H1 (cell line): ENCODE measurements around the gene RCBTB1. TPM values are rescaled to one million over a fixed set of nuclear protein-coding genes. Genes with fewer than 3 reads are reported as not detected.

Experiments used
- CTCF ChIA-PET: fragments of 300-600 bp; sonication (Branson Sonifier 250); formaldehyde crosslinking; loops from one replicate; lab custom pipeline; 2021; ENCODE audit not compliant: partially characterized antibody; lab: Charles Lee
- POLR2A ChIA-PET: fragments of 300-600 bp; sonication (Branson Sonifier 250); formaldehyde crosslinking; loops from one replicate; lab custom pipeline; 2021; ENCODE audit warnings: inconsistent platforms; ENCODE audit not compliant: partially characterized antibody; lab: Charles Lee
- DNase-seq, 2 experiments: peaks; one replicate each; pipeline versions ENCODE4 v3.0.0 to v3.0.0-alpha.2; 2010 to 2022; ENCODE audit warnings: low spot score in 2 of 2, low read depth in 1 of 2, mixed read lengths in 1 of 2
- FAIRE-seq: peaks from 2 replicates; lab custom pipeline; 2011; peaks lifted over from hg19 to GRCh38; lab: Jason Lieb, UNC
- H2AFZ ChIP-seq: 2 replicates; pipeline ENCODE4 v1.8.1; 2012; ENCODE audit warnings: low read length, inconsistent platforms
- H2AK5ac ChIP-seq: 2 replicates; pipeline ENCODE4 v1.6.1; 2013; ENCODE audit warnings: low read depth, low read length
- H2BK120ac ChIP-seq: replicated peaks from 2 replicates; pipeline ENCODE3; 2013; ENCODE audit warnings: low read depth, low read length, inconsistent platforms
- H2BK12ac ChIP-seq: 2 replicates; pipeline ENCODE4 v1.6.1; 2013; ENCODE audit warnings: low read depth, low read length
- H2BK15ac ChIP-seq: 2 replicates; pipeline ENCODE4 v1.6.1; 2013; ENCODE audit warnings: low read length
- H2BK20ac ChIP-seq: 2 replicates; pipeline ENCODE4 v1.6.1; 2013; ENCODE audit warnings: low read length
- H2BK5ac ChIP-seq: 2 replicates; pipeline ENCODE4 v1.6.1; 2013; ENCODE audit warnings: low read depth, low read length
- H3K14ac ChIP-seq: 2 replicates; pipeline ENCODE4 v1.6.1; 2013; ENCODE audit warnings: inconsistent platforms; ENCODE audit not compliant: insufficient read length
- H3K18ac ChIP-seq: 2 replicates; pipeline ENCODE4 v1.6.1; 2013; ENCODE audit warnings: low read length; ENCODE audit errors: extremely low read depth
- H3K23ac ChIP-seq: 2 replicates; pipeline ENCODE4 v1.6.1; 2013; ENCODE audit warnings: inconsistent platforms; ENCODE audit not compliant: insufficient read length
- H3K23me2 ChIP-seq: 2 replicates; pipeline ENCODE4 v1.6.1; 2013; ENCODE audit warnings: low read depth, low read length
- H3K27ac ChIP-seq: 2 replicates; pipeline ENCODE4 v1.6.1; 2011; ENCODE audit warnings: low read depth, low read length, inconsistent platforms
- H3K27me3 ChIP-seq, 4 experiments: replicated peaks in 1 of 4; 1 replicate in 1 of 4; 2 replicates in 3 of 4; pipeline versions ENCODE4 v1.6.1 to v1.8.1; 2011 to 2013; ENCODE audit warnings: low read length in 3 of 4, mild to moderate bottlenecking in 3 of 4, inconsistent platforms in 2 of 4, mixed read lengths in 2 of 4, moderate library complexity in 1 of 4; ENCODE audit not compliant: control insufficient read depth in 3 of 4, insufficient read depth in 3 of 4; ENCODE audit errors: extremely low read depth in 1 of 4
- H3K36me3 ChIP-seq, 4 experiments: 2 replicates each; pipeline versions ENCODE4 v1.6.1 to v1.8.1; 2011 to 2013; ENCODE audit warnings: mild to moderate bottlenecking in 4 of 4, low read length in 3 of 4, moderate library complexity in 2 of 4, control low read depth in 1 of 4, inconsistent platforms in 1 of 4; ENCODE audit not compliant: insufficient read depth in 4 of 4, control insufficient read depth in 2 of 4
- H3K4ac ChIP-seq: replicated peaks from 2 replicates; pipeline ENCODE3; 2013; ENCODE audit warnings: low read length, low read depth, mixed read lengths, inconsistent platforms; ENCODE audit not compliant: insufficient read length
- H3K4me1 ChIP-seq, 4 experiments: replicated peaks in 1 of 4; 1 replicate in 1 of 4; 2 replicates in 3 of 4; pipeline versions ENCODE4 v1.6.1 to v1.8.1; 2011 to 2013; ENCODE audit warnings: low read length in 3 of 4, inconsistent platforms in 2 of 4, mixed read lengths in 1 of 4; ENCODE audit not compliant: insufficient read depth in 4 of 4, control insufficient read depth in 3 of 4
- H3K4me2 ChIP-seq, 2 experiments: 2 replicates each; pipeline versions ENCODE4 v1.6.1 to v1.8.1; 2011 to 2013; ENCODE audit warnings: low read depth in 2 of 2, low read length in 2 of 2, control low read depth in 1 of 2, inconsistent platforms in 1 of 2, mild to moderate bottlenecking in 1 of 2; ENCODE audit not compliant: insufficient read depth in 1 of 2
- H3K4me3 ChIP-seq, 4 experiments: fragments of 200-600, 300-600 bp in 1 of 4; sonication (generic), shearing (Covaris generic), sonication (Bioruptor Twin) in 1 of 4; 2 replicates each; pipeline versions ENCODE4 v1.5.1 to v1.8.1; 2011 to 2016; ENCODE audit warnings: low read length in 4 of 4, low read depth in 3 of 4, control low read depth in 2 of 4, inconsistent platforms in 2 of 4, mild to moderate bottlenecking in 2 of 4, mixed read lengths in 1 of 4, moderate library complexity in 1 of 4; ENCODE audit not compliant: insufficient read depth in 2 of 4; ENCODE audit errors: extremely low read depth in 1 of 4
- H3K56ac ChIP-seq: replicated peaks from 2 replicates; pipeline ENCODE3; 2013; ENCODE audit warnings: low read depth, mild to moderate bottlenecking, mixed read lengths, low read length, inconsistent platforms; ENCODE audit not compliant: insufficient read length
- H3K79me1 ChIP-seq: 2 replicates; pipeline ENCODE4 v1.6.1; 2013; ENCODE audit warnings: low read depth, low read length, control low read depth
- H3K79me2 ChIP-seq, 2 experiments: 2 replicates each; pipeline versions ENCODE4 v1.6.1 to v1.8.1; 2012 to 2013; ENCODE audit warnings: low read length in 2 of 2, mild to moderate bottlenecking in 2 of 2, inconsistent platforms in 1 of 2; ENCODE audit not compliant: insufficient read depth in 2 of 2, control insufficient read depth in 1 of 2
- H3K9ac ChIP-seq, 4 experiments: replicated peaks in 1 of 4; 1 replicate in 1 of 4; 2 replicates in 3 of 4; pipeline versions ENCODE4 v1.6.1 to v1.8.1; 2011 to 2013; ENCODE audit warnings: low read depth in 3 of 4, low read length in 3 of 4, control low read depth in 2 of 4, mild to moderate bottlenecking in 2 of 4, moderate library complexity in 2 of 4, inconsistent platforms in 1 of 4; ENCODE audit errors: extremely low read depth in 1 of 4
- H3K9me3 ChIP-seq, 2 experiments: 2 replicates each; pipeline versions ENCODE4 v1.6.1 to v1.8.1; 2012 to 2013; ENCODE audit warnings: mild to moderate bottlenecking in 2 of 2, moderate library complexity in 2 of 2, control low read depth in 1 of 2, inconsistent platforms in 1 of 2, low read depth in 1 of 2, low read length in 1 of 2, mixed read lengths in 1 of 2; ENCODE audit not compliant: insufficient read depth in 2 of 2
- H4K20me1 ChIP-seq, 2 experiments: replicated peaks in 1 of 2; 2 replicates each; pipeline versions ENCODE3 to v1.8.1; 2011 to 2013; ENCODE audit warnings: inconsistent platforms in 2 of 2, low read length in 2 of 2, mild to moderate bottlenecking in 1 of 2; ENCODE audit not compliant: insufficient read depth in 2 of 2, control insufficient read depth in 1 of 2
- H4K5ac ChIP-seq: 2 replicates; pipeline ENCODE4 v1.6.1; 2013; ENCODE audit warnings: low read length, low read depth, mixed read lengths, inconsistent platforms; ENCODE audit not compliant: insufficient read length
- H4K8ac ChIP-seq: 2 replicates; pipeline ENCODE4 v1.8.0; 2013; ENCODE audit warnings: mild to moderate bottlenecking, moderate library complexity, low read length, inconsistent platforms; ENCODE audit not compliant: insufficient read depth; ENCODE audit errors: extremely low read depth
- H4K91ac ChIP-seq: replicated peaks from 2 replicates; pipeline ENCODE3; 2013; ENCODE audit warnings: low read length, mixed read lengths, inconsistent platforms; ENCODE audit not compliant: insufficient read length
- BRCA1 ChIP-seq: IDR thresholded peaks from 2 replicates; pipeline ENCODE4 v1.6.1; 2012; ENCODE audit warnings: low read depth, low read length, improper control_type of control experiment
- CBX5 ChIP-seq: fragments of 300-800, 300-1000 bp; sonication (generic); IDR thresholded peaks from 2 replicates; pipeline ENCODE4 v1.7.1; 2016; ENCODE audit warnings: antibody characterized with exemption, low read length, low read depth
- EGR1 ChIP-seq: IDR thresholded peaks from 2 replicates; pipeline ENCODE4 v1.6.1; 2011; ENCODE audit warnings: low read depth, low read length, borderline replicate concordance
- FOSL1 ChIP-seq: IDR thresholded peaks from 2 replicates; pipeline ENCODE4 v1.6.1; 2011; ENCODE audit warnings: mild to moderate bottlenecking, low read depth, low read length, moderate library complexity; ENCODE audit not compliant: insufficient read depth
- PHF8 ChIP-seq: fragments of 200-600 bp; sonication (generic); conservative IDR thresholded peaks from 2 replicates; pipeline ENCODE4 v1.7.1; 2012; ENCODE audit warnings: low read depth, mild to moderate bottlenecking, inconsistent platforms, low read length, moderate library complexity
- POLR2A ChIP-seq, 2 experiments: IDR thresholded peaks; 1 replicate in 1 of 2; 2 replicates in 1 of 2; pipeline ENCODE4 v1.6.1; 2011; ENCODE audit warnings: low read depth in 2 of 2, low read length in 2 of 2, mild to moderate bottlenecking in 2 of 2; ENCODE audit errors: control extremely low read depth in 1 of 2
- POU5F1 ChIP-seq: IDR thresholded peaks from 2 replicates; pipeline ENCODE4 v1.6.1; 2011; ENCODE audit warnings: low read depth, mild to moderate bottlenecking, low read length, moderate library complexity
- RNF2 ChIP-seq: fragments of 200-900, 300-1000 bp; sonication (generic); IDR thresholded peaks from 2 replicates; pipeline ENCODE4 v1.7.1; 2016; ENCODE audit warnings: borderline replicate concordance, low read depth, mild to moderate bottlenecking, antibody characterized with exemption, low read length; ENCODE audit not compliant: poor library complexity, severe bottlenecking; ENCODE audit errors: missing control alignments
- SAP30 ChIP-seq: fragments of 300-600 bp; sonication (generic); IDR thresholded peaks from 2 replicates; pipeline ENCODE4 v1.7.1; 2012; ENCODE audit warnings: low read length, moderate library complexity, mild to moderate bottlenecking, inconsistent platforms; ENCODE audit not compliant: insufficient read depth, insufficient replicate concordance
- SIRT6 ChIP-seq: IDR thresholded peaks from one replicate; pipeline ENCODE4 v1.7.1; 2012; ENCODE audit warnings: low read length, inconsistent platforms
- SP4 ChIP-seq: IDR thresholded peaks from 2 replicates; pipeline ENCODE4 v1.6.1; 2012; ENCODE audit warnings: low read length, inconsistent platforms
- TCF12 ChIP-seq: IDR thresholded peaks from 2 replicates; pipeline ENCODE4 v1.6.1; 2011; ENCODE audit warnings: low read depth, mild to moderate bottlenecking, low read length
- WGBS, 2 experiments: shearing (Covaris generic) in 1 of 2; methylation state at CpG; one replicate each; pipeline versions ENCODE4 v1.1.6 to v1.1.7; 2013 to 2015; ENCODE audit warnings: low lambda C conversion rate in 2 of 2, mixed read lengths in 2 of 2, inconsistent platforms in 1 of 2, low coverage in 1 of 2, missing lambda C conversion rate in 1 of 2; ENCODE audit not compliant: insufficient replicate concordance in 2 of 2, insufficient coverage in 1 of 2, insufficient read length in 1 of 2; ENCODE audit errors: extremely low coverage in 1 of 2, missing lambda C conversion rate in 1 of 2; 5-methylcytosine and 5-hydroxymethylcytosine counted together
- polyA plus RNA-seq, 7 experiments: library from polyadenylated mRNA; depleted of rRNA in 3 of 7; stranded (reverse) in 5 of 7; unstranded in 2 of 7; fragments of >200 nt in 5 of 7; fragments of 200-250 nt in 2 of 7; gene quantifications; 1 replicate in 5 of 7; 2 replicates in 1 of 7; 4 replicates in 1 of 7; pipeline versions ENCODE4 v1.2.1 to v1.2.3, GENCODE V29; 2011 to 2013; ENCODE audit warnings: missing spikeins in 2 of 7, mixed read lengths in 2 of 7
- total RNA-seq: library from RNA; stranded (reverse); fragmentation: NEBNext Ultra II Directional; extraction: Animal tissue kit (Norgen Biotek cat#: 25700); gene quantifications from 2 replicates; pipeline ENCODE4 v1.2.1, GENCODE V29; 2021
- TF ChIP-seq, protein P1 (sequence below): IDR thresholded peaks from 2 replicates; pipeline ENCODE4 v1.6.1; 2011; ENCODE audit warnings: low read depth, mild to moderate bottlenecking, low read length; ENCODE audit not compliant: insufficient read depth

RCBTB1 gene
- total and polyA plus RNA-seq, 2 of the 8 experiments (the other 6 are each of a cell fraction or from before 2014, with no cell fraction given) = 13.7 to 29.8 TPM

DNA sequence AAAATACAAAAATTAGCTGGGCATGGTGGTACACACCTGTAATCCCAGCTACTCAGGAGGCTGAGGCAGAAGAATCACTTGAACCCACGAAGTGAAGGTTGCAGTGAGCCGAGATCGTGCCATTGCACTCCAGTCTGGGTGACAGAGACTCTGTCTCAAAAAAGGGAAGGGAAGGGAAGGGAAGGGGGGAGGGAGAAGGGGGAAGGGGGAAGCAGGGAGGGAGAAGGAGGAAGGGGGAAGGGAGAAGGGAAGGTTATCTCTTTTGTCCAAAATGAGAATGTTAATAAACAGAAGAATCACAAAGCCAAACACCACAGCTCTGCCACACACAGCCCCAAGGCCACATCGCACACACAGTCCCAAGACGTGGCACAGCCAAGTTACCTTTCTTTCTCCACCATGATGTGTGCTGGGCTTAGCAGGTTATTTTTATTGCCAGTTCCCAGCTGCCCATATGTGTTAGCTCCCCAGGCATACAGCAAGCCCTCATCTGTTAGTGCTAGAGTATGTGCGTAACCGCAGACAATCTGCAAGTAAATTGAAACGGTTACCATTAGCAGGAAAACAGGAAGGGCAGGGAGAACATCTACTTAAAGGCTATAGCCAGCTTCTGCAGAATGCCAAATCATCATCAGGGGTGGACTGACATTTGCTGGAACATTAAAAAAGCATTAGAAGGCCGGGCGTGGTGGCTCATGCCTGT lies 34.3 kb downstream of the RCBTB1 start:
- Histone ChIP-seq H3K14ac (no peak overlapping the region), H3K27me3 (no peaks in the 10 kb centered on the region), H2BK15ac (no peak overlapping the region), H3K9ac (no peak overlapping the region), H3K4me2 (no peak overlapping the region), H3K23ac (no peak overlapping the region), H4K8ac (no peak overlapping the region), H2AFZ (no peak overlapping the region), H2BK5ac (no peak overlapping the region), H3K4me1 (no peaks in the 10 kb centered on the region), H2BK12ac (no peak overlapping the region), H2BK20ac (no peak overlapping the region), H4K91ac (no peak overlapping the region), H3K18ac (no peak overlapping the region), H3K79me1 (no peaks in the 10 kb centered on the region), H2BK120ac (no peak overlapping the region), H3K4ac (no peak overlapping the region), H4K5ac (no peak overlapping the region), H3K23me2 (no peaks in the 10 kb centered on the region), H3K9me3 (no peaks in the 10 kb centered on the region), H2AK5ac (no peak overlapping the region), H3K56ac (no peak overlapping the region), H3K79me2 (no peaks in the 10 kb centered on the region), H3K36me3 (peaks cover 2 to 35% (median 17%) of the 10 kb centered on the region in 4 experiments; a peak in 7 of 8 replicates), H4K20me1 (peaks cover 0 to 3% of the 10 kb centered on the region in 2 experiments), H3K27ac (no peak overlapping the region), H3K4me3 (no peak overlapping the region)
- POLR2A ChIA-PET = interaction anchor here (0.6 kb wide), 1 partner anchor 64 kb away, joined by 3 read pairs; no protein-coding TSS in a partner anchor
- CTCF ChIA-PET = interaction anchor here (0.6 to 2.1 kb wide), 3 partner anchors 38 to 65 kb away, joined by 3 to 5 read pairs (median 3); no protein-coding TSS in a partner anchor
- no peak for DNase-seq
- no peak for FAIRE-seq
- WGBS, 2 experiments = 91% methylated on average over 9 of the region's 10 CpGs; no CpG with 5 or more reads in 1 of the 2 experiments
- TF ChIP-seq TCF12 = no peak
- TF ChIP-seq SAP30 = no peak
- TF ChIP-seq POU5F1 = no peak
- no peak for TF ChIP-seq PHF8
- TF ChIP-seq BRCA1 = no peak
- TF ChIP-seq, protein P1, sequence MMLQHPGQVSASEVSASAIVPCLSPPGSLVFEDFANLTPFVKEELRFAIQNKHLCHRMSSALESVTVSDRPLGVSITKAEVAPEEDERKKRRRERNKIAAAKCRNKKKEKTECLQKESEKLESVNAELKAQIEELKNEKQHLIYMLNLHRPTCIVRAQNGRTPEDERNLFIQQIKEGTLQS = no peak
- TF ChIP-seq FOSL1 = no peak
- TF ChIP-seq RNF2 = no peak
- no peak for TF ChIP-seq SP4
- TF ChIP-seq CBX5 = no peak
- no peak for TF ChIP-seq EGR1
- TF ChIP-seq POLR2A (IDR thresholded peaks at IDR 0.05; ENCODE audit: control extremely low read depth in 1 of 2, low read depth in 2 of 2, low read length in 2 of 2) = no peak
- TF ChIP-seq SIRT6 = no peak
